ENCODE data around the gene ADCY4. TPM values are rescaled to one million over a fixed set of nuclear protein-coding genes. Genes with fewer than 3 reads are reported as not detected.
A peak's percentile ranks its signal among the peaks of the same experiment; 100 is the strongest.

Gene ADCY4
- total RNA-seq, 1 donor from 2014 or later: 9.9 TPM

DNA sequence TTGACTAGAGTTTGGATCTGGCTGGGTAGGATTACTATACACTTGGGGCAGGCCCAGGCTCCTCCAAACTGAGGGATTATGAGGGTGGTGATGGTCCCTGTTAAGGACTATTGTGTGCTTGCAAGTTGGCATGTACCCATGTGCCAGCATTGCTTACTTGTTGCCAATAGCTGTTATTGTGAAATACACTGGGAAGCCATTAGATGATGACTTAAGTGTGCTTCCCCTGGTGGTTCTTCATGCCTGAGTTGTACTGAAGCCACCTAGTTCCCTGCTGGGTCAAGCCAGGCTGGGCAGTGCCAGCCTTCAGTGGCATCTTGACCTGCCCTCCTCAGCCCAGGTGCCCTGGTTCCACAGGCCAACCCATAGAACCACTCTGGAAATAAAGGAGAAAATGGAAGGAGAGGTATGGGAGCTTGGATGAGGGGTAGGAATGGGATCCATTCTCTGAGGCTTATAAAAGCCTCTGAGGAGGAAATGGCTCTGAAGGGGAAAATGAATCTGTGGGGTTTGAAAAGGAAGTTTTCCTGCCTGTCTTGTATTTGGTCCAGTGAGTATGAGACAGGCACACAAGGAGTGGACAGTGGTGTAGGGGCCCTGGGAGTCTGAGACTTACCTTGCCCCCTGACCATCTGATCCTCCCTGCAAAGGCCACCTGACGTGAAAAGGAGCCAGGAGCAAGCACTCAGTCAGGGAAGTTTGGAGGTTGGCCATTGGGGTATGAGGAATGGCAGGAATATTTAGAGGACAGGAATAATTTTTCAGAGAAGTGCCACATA is 22.8 kb downstream of the ADCY4 start:
- Histone ChIP-seq H3K9me3 (ENCODE audit: control insufficient read depth in 3 of 3, low read length in 3 of 3) (peaks cover 0 to 2% (median 0%) of the 10 kb centered on the region in 3 donors), H3K36me3 (ENCODE audit: control insufficient read depth in 3 of 3, insufficient read depth in 3 of 3, low read length in 3 of 3) (peaks cover 3 to 9% (median 7%) of the 10 kb centered on the region in 3 donors), H3K4me3 (ENCODE audit: low read length in 3 of 3) (peak overlapping the region; percentile 71 to 77 (median 73)), H3K27me3 (ENCODE audit: control insufficient read depth in 3 of 3, insufficient read depth in 3 of 3, low read length in 3 of 3) (peaks cover 5 to 25% (median 20%) of the 10 kb centered on the region in 3 donors), H3K4me1 (ENCODE audit: control insufficient read depth in 3 of 3, insufficient read depth in 3 of 3, low read length in 3 of 3) (peaks cover 40 to 77% (median 54%) of the 10 kb centered on the region in 3 donors), H3K9ac (ENCODE audit: low read depth in 1 of 3, low read length in 3 of 3) (peak overlapping the region; percentile 59 to 80 (median 68)), H3K27ac (ENCODE audit: low read depth, low read length) (peak overlapping the region; percentile 69)

DNA sequence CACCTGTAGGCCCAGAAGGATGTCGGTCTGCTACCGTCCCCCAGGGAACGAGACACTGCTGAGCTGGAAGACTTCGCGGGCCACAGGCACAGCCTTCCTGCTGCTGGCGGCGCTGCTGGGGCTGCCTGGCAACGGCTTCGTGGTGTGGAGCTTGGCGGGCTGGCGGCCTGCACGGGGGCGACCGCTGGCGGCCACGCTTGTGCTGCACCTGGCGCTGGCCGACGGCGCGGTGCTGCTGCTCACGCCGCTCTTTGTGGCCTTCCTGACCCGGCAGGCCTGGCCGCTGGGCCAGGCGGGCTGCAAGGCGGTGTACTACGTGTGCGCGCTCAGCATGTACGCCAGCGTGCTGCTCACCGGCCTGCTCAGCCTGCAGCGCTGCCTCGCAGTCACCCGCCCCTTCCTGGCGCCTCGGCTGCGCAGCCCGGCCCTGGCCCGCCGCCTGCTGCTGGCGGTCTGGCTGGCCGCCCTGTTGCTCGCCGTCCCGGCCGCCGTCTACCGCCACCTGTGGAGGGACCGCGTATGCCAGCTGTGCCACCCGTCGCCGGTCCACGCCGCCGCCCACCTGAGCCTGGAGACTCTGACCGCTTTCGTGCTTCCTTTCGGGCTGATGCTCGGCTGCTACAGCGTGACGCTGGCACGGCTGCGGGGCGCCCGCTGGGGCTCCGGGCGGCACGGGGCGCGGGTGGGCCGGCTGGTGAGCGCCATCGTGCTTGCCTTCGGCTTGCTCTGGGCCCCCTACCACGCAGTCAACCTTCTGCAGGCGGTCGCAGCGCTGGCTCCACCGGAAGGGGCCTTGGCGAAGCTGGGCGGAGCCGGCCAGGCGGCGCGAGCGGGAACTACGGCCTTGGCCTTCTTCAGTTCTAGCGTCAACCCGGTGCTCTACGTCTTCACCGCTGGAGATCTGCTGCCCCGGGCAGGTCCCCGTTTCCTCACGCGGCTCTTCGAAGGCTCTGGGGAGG is 23.9 kb downstream of the ADCY4 start, which contains the start of gene LTB4R:
LTB4R (plus strand) TSS at position 857 of the 959 bp plus-strand sequence. CDS start 4,150 bp downstream, outside the sequence.
- H3K4me1 ChIP-seq (ENCODE audit: control insufficient read depth in 3 of 3, insufficient read depth in 3 of 3, low read length in 3 of 3): peaks cover 38 to 69% (median 46%) of the 10 kb centered on the region in 3 donors
- peak within 1 kb of the TSS; percentile 59 to 80 (median 68) for H3K9ac ChIP-seq (ENCODE audit: low read depth in 1 of 3, low read length in 3 of 3)
- peaks cover 12 to 18% (median 16%) of the 10 kb centered on the region in 3 donors for H3K36me3 ChIP-seq (ENCODE audit: control insufficient read depth in 3 of 3, insufficient read depth in 3 of 3, low read length in 3 of 3)
- peak within 1 kb of the TSS; percentile 69 for H3K27ac ChIP-seq (ENCODE audit: low read depth, low read length)
- peaks cover 0 to 2% (median 0%) of the 10 kb centered on the region in 3 donors for H3K9me3 ChIP-seq (ENCODE audit: control insufficient read depth in 3 of 3, low read length in 3 of 3)
- H3K4me3 ChIP-seq (ENCODE audit: low read length in 3 of 3): peak within 1 kb of the TSS; percentile 71 to 77 (median 73)
- H3K27me3 ChIP-seq (ENCODE audit: control insufficient read depth in 3 of 3, insufficient read depth in 3 of 3, low read length in 3 of 3): peaks cover 0 to 14% (median 10%) of the 10 kb centered on the region in 3 donors

DNA sequence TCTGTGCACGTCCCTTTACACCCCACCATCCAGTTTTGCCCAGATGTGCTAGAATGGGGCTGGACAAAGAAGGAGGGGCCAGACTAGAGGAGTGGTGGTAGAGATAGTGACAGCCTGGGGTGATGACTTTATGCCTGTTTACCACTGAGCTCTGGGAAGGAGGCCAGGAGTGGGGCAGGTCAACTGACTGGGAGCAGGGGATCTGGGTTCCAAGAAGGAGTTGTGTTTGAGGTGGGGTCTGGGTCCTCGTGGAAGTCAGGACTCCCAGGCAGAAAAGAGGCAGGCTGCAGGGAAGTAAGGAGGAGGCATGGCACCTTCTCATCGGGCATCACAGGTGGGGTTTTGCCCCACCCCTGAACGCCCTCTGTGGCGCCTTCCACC is 24.6 kb downstream of the ADCY4 start:
- H3K4me1 ChIP-seq (ENCODE audit: control insufficient read depth in 3 of 3, insufficient read depth in 3 of 3, low read length in 3 of 3): peaks cover 33 to 64% (median 43%) of the 10 kb centered on the region in 3 donors
- peak overlapping the region; percentile 69 for H3K27ac ChIP-seq (ENCODE audit: low read depth, low read length)
- H3K4me3 ChIP-seq (ENCODE audit: low read length in 3 of 3): peak overlapping the region; percentile 71 to 77 (median 73)
- peak overlapping the region; percentile 59 to 80 (median 68) for H3K9ac ChIP-seq (ENCODE audit: low read depth in 1 of 3, low read length in 3 of 3)
- peaks cover 0 to 8% (median 3%) of the 10 kb centered on the region in 3 donors for H3K27me3 ChIP-seq (ENCODE audit: control insufficient read depth in 3 of 3, insufficient read depth in 3 of 3, low read length in 3 of 3)
- peaks cover 19 to 25% (median 23%) of the 10 kb centered on the region in 3 donors for H3K36me3 ChIP-seq (ENCODE audit: control insufficient read depth in 3 of 3, insufficient read depth in 3 of 3, low read length in 3 of 3)
- H3K9me3 ChIP-seq (ENCODE audit: control insufficient read depth in 3 of 3, low read length in 3 of 3): no peaks in the 10 kb centered on the region

DNA sequence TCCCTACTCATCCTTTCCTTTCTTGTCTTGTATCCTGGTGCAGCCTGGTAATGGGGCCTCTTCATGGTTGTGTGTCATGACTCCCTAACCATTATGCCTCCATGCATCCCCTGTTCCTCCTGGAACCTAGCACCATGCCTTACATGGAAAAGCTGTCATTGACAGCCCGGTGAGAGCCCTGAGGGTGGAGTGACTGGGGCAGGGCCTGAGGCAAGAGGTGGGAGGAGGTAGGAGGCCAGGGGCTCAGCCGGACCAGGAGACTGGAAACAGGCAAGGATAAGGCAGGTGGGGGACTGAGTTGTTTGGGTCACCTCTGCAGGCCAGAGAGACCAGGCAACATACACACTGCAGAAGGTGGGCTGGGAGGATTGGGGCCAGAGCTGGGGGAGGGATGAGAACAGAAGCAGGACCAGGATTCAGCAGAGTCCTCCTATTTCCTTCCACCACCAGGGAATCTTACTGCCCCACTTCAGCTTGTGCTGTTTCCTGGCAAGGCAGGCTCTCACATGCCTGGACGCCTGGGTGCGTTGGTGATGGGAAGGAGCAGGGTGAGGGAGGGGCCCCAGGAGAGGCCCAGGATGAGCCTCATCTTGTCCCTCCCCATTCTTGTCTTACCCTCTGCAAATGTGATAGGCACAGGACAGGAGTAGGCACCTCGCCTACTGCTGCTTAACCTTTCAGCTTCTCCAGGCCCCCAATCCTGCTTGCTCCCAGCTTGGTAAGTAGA is 25.2 kb downstream of the ADCY4 start, which contains the start of gene LTB4R2:
LTB4R2 (plus strand) TSS at position 603 of the 727 bp plus-strand sequence. CDS start 525 bp downstream, outside the sequence.
- Histone ChIP-seq H3K9ac (ENCODE audit: low read depth in 1 of 3, low read length in 3 of 3) (peak within 1 kb of the TSS; percentile 59 to 80 (median 68)), H3K9me3 (ENCODE audit: control insufficient read depth in 3 of 3, low read length in 3 of 3) (no peaks in the 10 kb centered on the region), H3K27me3 (ENCODE audit: control insufficient read depth in 3 of 3, insufficient read depth in 3 of 3, low read length in 3 of 3) (peaks cover 0 to 8% (median 3%) of the 10 kb centered on the region in 3 donors), H3K36me3 (ENCODE audit: control insufficient read depth in 3 of 3, insufficient read depth in 3 of 3, low read length in 3 of 3) (peaks cover 24 to 30% (median 28%) of the 10 kb centered on the region in 3 donors), H3K27ac (ENCODE audit: low read depth, low read length) (peak within 1 kb of the TSS; percentile 69), H3K4me1 (ENCODE audit: control insufficient read depth in 3 of 3, insufficient read depth in 3 of 3, low read length in 3 of 3) (peaks cover 28 to 59% (median 40%) of the 10 kb centered on the region in 3 donors), H3K4me3 (ENCODE audit: low read length in 3 of 3) (peak within 1 kb of the TSS; percentile 71 to 77 (median 73))

DNA sequence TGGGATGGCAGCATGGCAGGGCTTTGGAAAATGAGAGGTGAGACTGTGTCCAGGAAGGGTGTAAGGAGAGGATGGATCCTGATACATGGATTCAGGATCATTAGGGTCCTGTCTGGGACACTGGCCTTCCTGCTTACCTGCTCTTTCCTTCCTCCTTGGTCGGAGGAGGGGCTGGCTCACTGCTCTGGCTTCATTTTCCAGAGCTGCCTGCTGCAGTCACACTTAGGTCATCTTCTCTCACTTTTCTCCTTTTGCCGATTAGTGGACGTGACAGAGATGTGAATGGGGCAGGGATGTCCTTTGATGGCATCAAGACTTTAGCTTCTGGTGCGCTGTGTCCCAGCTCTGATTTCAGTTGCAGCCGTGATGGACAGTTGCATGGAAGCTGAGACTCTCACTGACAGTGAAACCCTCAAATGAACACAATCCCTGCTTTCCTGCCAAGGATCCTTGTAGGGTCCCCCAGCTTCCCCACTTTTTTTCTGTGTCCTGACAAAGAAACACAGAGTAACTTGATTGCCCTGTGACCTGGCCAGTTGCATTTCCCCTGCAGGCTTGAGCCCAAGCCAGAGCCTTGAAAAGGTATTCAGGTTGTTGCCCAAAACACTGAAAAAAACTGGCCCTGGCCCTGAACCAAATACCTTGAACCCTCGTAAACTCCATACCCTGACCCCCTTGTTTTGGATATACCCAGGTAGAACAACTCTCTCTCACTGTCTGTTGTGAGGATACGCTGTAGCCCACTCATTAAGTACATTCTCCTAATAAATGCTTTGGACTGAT is 26.3 kb downstream of the ADCY4 start:
- H3K27ac ChIP-seq (ENCODE audit: low read depth, low read length): no peak overlapping the region
- no peak overlapping the region for H3K4me3 ChIP-seq (ENCODE audit: low read length in 3 of 3)
- H3K9me3 ChIP-seq (ENCODE audit: control insufficient read depth in 3 of 3, low read length in 3 of 3): no peaks in the 10 kb centered on the region
- peaks cover 36 to 42% (median 40%) of the 10 kb centered on the region in 3 donors for H3K36me3 ChIP-seq (ENCODE audit: control insufficient read depth in 3 of 3, insufficient read depth in 3 of 3, low read length in 3 of 3)
- H3K27me3 ChIP-seq (ENCODE audit: control insufficient read depth in 3 of 3, insufficient read depth in 3 of 3, low read length in 3 of 3): no peaks in the 10 kb centered on the region
- no peak overlapping the region for H3K9ac ChIP-seq (ENCODE audit: low read depth in 1 of 3, low read length in 3 of 3)
- H3K4me1 ChIP-seq (ENCODE audit: control insufficient read depth in 3 of 3, insufficient read depth in 3 of 3, low read length in 3 of 3): peaks cover 25 to 48% (median 30%) of the 10 kb centered on the region in 3 donors

DNA sequence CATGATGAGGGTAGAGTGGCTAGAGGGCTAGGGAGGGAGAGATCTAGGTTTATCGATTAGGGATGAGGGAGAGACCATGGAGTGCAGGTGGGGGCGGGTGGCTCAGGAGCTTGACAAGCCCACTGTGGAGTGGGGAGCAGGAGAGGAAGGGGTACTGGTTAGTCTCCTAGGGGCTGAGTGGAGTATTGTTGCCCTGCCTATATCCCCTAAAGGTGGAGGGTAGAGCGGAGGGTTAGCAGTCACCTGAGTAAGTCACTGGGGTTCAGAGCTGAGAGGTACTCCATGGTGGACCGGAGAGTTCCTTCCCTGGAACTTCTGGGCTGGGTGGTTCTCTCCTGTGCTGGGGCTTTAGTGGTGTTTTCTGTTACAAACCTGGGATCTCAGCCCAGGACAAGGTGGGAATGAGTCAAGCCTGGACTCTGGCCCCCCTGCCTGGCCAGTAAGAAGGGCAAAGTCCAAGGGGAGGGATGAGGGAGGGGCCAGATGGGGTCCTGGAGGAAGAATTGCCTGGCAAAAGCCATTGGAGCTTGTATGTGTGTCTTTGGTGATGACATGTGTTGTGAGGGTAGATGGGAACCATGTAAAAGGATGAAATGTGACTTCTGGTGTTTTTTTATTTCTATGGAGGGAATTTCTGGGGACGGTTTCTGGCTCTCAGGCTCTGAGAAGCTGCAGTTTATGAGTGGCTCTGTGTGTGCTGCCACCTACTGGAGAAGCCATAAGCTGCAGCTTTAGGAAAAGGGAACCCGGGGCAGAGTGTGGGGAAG is 27.1 kb downstream of the ADCY4 start, which contains the start of gene CIDEB:
CIDEB (minus strand) TSS at position 403 of the 767 bp plus-strand sequence; CDS start at position 284, 119 bp downstream.
- Histone ChIP-seq H3K27me3 (ENCODE audit: control insufficient read depth in 3 of 3, insufficient read depth in 3 of 3, low read length in 3 of 3) (no peaks in the 10 kb centered on the region), H3K9me3 (ENCODE audit: control insufficient read depth in 3 of 3, low read length in 3 of 3) (no peaks in the 10 kb centered on the region), H3K9ac (ENCODE audit: low read depth in 1 of 3, low read length in 3 of 3) (peak within 1 kb of the TSS in 1 of 3 donors; percentile 40), H3K27ac (ENCODE audit: low read depth, low read length) (no peak within 1 kb of the TSS), H3K4me3 (ENCODE audit: low read length in 3 of 3) (no peak within 1 kb of the TSS), H3K4me1 (ENCODE audit: control insufficient read depth in 3 of 3, insufficient read depth in 3 of 3, low read length in 3 of 3) (peaks cover 24 to 41% (median 27%) of the 10 kb centered on the region in 3 donors), H3K36me3 (ENCODE audit: control insufficient read depth in 3 of 3, insufficient read depth in 3 of 3, low read length in 3 of 3) (peaks cover 44 to 48% (median 46%) of the 10 kb centered on the region in 3 donors)

DNA sequence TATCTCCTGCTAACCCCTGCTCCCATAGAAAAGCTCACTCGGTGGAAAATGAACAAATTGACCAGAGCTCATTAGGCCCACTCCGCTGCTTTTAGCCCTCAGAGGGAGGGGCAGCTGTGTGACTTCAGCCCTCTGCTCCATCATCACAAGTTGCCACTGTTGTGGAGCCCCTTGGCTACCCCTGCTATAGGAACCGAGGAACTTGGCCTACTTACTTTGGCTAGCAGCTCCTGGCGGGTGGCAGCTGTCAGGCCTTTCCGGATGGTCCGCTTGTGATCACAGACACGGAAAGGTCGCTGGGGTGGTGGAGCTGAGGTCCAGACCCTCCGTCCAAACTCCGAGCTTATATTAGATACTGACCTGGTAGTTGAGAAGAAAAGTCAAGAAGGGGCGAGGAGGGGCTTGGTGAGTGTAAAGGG is 27.7 kb downstream of the ADCY4 start:
- Histone ChIP-seq H3K9me3 (ENCODE audit: control insufficient read depth in 3 of 3, low read length in 3 of 3) (no peaks in the 10 kb centered on the region), H3K36me3 (ENCODE audit: control insufficient read depth in 3 of 3, insufficient read depth in 3 of 3, low read length in 3 of 3) (peaks cover 50 to 54% (median 52%) of the 10 kb centered on the region in 3 donors), H3K27ac (ENCODE audit: low read depth, low read length) (no peak overlapping the region), H3K4me1 (ENCODE audit: control insufficient read depth in 3 of 3, insufficient read depth in 3 of 3, low read length in 3 of 3) (peaks cover 19 to 35% (median 27%) of the 10 kb centered on the region in 3 donors), H3K9ac (ENCODE audit: low read depth in 1 of 3, low read length in 3 of 3) (no peak overlapping the region), H3K4me3 (ENCODE audit: low read length in 3 of 3) (no peak overlapping the region), H3K27me3 (ENCODE audit: control insufficient read depth in 3 of 3, insufficient read depth in 3 of 3, low read length in 3 of 3) (no peaks in the 10 kb centered on the region)

DNA sequence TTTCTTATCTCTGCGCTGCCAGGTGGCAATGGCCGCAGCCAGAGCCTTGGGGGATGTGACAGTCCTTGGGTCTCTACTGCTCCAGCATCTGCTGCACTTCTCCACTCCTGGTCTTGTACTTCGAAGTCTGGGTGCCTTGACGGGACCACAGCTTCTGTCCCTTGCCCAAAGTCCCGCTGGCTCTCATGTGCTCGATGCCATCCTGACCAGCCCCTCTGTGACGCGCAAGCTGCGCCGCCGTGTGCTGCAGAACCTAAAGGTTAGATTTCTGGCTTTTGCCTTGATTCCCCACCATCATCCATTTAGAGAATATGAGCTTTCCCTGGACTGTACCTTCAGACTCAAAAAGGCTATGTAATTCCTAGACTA is 30.9 kb downstream of the ADCY4 start:
- Histone ChIP-seq H3K4me3 (ENCODE audit: low read length in 3 of 3) (no peak overlapping the region), H3K27me3 (ENCODE audit: control insufficient read depth in 3 of 3, insufficient read depth in 3 of 3, low read length in 3 of 3) (no peaks in the 10 kb centered on the region), H3K4me1 (ENCODE audit: control insufficient read depth in 3 of 3, insufficient read depth in 3 of 3, low read length in 3 of 3) (peaks cover 16 to 22% (median 21%) of the 10 kb centered on the region in 3 donors), H3K36me3 (ENCODE audit: control insufficient read depth in 3 of 3, insufficient read depth in 3 of 3, low read length in 3 of 3) (peaks cover 54 to 64% (median 62%) of the 10 kb centered on the region in 3 donors), H3K9ac (ENCODE audit: low read depth in 1 of 3, low read length in 3 of 3) (no peak overlapping the region), H3K9me3 (ENCODE audit: control insufficient read depth in 3 of 3, low read length in 3 of 3) (no peaks in the 10 kb centered on the region), H3K27ac (ENCODE audit: low read depth, low read length) (no peak overlapping the region)
